Hepatic stellate cell (primary cell): ENCODE measurements around the gene RTN4RL2.
"Not testable (repeated sequence)": the region's sequence is repeated elsewhere in the genome, so short reads cannot be mapped to it uniquely, and the experiment has no call there.

Experiments used
- DNase-seq: peaks from one replicate; pipeline ENCODE4 v3.0.0; 2011; ENCODE audit warnings: low spot score

The RTN4RL2 gene

GRCh38 chr11:57432714-57433163 lies 27.6 kb upstream of the RTN4RL2 start:
- DNase-seq, result peak; percentile 44

GRCh38 chr11:57434640-57435546 lies 25.4 kb upstream of the RTN4RL2 start:
- peak; percentile 82 for DNase-seq

- no peak for DNase-seq
Observed at GRCh38 chr11:57436031-57436430, 24.3 kb upstream of the RTN4RL2 start.

GRCh38 chr11:57438345-57439285 lies 21.7 kb upstream of the RTN4RL2 start:
- DNase-seq, result no peak

GRCh38 chr11:57439786-57440185 lies 20.5 kb upstream of the RTN4RL2 start:
- DNase-seq, result no peak

DNA sequence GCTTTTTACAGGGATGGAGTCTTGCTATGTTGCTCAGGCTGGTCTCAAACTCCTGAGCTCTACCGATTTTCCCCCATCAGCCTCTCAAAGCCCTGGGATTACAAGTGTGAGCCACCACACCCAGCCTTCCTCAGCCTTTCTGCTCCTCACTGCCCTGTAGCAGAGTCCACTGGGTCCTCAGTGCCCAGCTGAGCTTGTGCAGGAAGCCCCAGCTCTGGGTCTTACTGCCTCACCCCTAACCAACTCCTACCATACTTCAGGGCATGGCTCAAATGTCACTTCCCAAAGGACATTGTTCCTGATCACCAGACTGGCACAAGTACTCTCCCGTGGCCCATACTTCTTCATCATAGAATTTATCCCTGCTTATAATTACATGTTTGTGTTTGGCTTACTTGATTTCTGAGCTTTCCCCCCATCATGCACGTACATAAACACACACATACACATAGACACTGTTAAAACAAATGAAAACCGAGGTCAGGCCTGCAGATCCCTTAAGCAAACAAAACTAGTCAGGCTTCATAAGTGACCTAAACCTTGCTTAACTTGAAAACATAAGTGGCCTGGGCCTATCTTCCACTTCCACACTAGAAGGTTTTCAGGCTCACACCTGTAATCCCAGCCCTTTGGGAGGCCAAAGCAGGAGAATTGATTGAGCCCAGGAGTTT lies 19.4 kb upstream of the RTN4RL2 start:
- no peak for DNase-seq

GRCh38 chr11:57444362-57445121 lies 15.8 kb upstream of the RTN4RL2 start:
- DNase-seq, result no peak

DNA sequence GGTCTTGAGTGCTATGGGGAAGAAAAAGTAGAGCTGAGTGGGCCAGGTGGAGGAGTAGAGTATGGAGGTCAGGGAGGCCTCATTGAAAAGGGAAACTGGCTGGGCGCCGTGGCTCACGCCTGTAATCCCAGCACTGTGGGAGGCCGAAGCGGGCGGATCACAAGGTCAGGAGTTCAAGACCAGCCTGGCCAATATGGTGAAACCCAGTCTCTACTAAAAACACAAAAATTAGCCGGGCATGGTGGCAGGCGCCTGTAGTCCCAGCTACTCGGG lies 15.3 kb upstream of the RTN4RL2 start:
- not testable (repeated sequence) for DNase-seq

DNA sequence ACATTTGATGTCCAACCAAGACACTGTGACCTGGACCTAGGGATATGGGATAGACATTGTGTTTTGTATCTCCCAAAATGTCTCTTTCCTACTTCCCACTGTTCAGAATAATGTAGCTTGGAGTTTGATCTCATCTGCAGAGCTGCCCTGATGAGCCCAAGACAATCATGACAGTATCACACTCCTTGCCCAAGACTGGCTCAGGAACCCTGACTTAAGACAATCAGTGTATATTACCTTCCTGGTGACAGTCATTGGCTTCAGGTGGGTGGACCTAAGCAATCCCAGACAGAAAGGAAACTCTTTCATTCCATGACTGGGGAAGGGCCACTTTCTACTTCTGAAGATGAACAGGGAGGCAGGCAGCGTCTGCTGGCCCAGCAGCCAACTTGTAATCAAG lies 14.3 kb upstream of the RTN4RL2 start:
- DNase-seq, result no peak

DNA sequence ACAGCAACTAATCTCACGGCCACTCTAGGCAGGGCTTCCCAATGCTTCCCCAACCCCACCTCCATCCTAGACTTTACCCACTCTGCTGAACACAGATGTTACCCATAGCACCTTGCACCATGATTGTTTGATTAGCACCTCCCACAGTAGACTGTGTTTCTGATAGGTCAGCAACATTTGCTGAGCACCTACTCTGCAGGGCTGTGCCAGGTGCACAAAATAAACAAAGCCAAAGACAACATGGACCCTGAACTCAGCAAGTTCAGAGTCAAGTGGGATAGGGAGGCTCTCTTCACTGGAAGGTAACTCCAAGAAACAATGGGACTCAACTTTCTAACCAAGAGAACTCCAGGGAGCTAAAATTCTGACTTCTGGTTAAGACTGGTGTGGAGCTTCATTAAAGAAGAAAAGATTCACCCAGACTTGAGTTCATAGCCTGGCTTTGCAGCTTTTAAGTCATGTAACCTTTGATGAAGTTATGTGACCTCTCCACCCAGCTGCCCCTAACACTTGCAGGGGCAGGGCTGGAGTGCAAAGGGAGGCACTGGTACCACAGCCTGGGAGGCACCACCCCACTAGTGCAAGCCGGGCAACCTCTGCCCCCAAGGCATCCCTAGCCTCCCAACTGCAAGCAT lies 6.7 kb upstream of the RTN4RL2 start:
- DNase-seq, result no peak

GRCh38 chr11:57456960-57457642 lies 3.2 kb upstream of the RTN4RL2 start:
- DNase-seq, result peak; percentile 86

- no peak for DNase-seq
Observed at GRCh38 chr11:57457643-57458023, 2.7 kb upstream of the RTN4RL2 start.

GRCh38 chr11:57458060-57458409 lies 2.3 kb upstream of the RTN4RL2 start:
- DNase-seq, result no peak

DNA sequence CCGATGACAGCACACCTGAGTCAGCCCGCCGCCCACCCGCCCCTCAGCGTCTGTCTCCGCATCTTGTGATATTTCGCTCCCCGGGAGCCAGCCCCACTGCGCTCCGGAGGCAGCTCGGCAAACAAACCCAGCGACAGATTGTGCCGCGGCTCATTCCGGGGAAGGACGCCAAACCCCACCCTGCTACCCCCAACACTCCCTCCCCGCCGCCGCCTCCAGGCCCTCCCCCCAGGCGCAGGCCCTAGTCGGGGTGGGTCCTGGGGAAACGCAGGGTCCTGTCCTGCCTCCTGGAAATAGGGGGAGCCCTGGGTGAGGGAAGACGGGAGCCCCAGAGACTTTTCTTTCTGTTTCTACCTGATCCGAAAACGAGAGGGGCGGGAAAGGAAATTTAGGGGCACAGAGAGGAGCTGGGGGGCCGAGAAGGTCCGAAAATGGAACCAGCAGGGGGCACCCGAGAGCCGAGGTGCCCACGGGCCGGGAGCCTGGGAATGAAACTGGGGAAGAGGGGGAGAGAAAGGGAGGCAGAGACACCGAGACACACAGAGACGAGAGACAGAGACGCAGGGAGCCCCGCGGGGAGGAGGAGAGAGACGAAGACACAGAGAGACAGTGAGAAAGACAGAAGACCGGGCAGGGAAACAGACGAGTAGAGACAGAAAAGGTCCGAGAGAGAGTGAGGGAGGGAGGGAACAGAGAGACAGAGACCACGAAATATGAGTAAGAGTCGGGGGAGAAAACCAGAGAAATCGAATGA lies 1.7 kb upstream of the RTN4RL2 start:
- DNase-seq, result peak; percentile 69

DNA sequence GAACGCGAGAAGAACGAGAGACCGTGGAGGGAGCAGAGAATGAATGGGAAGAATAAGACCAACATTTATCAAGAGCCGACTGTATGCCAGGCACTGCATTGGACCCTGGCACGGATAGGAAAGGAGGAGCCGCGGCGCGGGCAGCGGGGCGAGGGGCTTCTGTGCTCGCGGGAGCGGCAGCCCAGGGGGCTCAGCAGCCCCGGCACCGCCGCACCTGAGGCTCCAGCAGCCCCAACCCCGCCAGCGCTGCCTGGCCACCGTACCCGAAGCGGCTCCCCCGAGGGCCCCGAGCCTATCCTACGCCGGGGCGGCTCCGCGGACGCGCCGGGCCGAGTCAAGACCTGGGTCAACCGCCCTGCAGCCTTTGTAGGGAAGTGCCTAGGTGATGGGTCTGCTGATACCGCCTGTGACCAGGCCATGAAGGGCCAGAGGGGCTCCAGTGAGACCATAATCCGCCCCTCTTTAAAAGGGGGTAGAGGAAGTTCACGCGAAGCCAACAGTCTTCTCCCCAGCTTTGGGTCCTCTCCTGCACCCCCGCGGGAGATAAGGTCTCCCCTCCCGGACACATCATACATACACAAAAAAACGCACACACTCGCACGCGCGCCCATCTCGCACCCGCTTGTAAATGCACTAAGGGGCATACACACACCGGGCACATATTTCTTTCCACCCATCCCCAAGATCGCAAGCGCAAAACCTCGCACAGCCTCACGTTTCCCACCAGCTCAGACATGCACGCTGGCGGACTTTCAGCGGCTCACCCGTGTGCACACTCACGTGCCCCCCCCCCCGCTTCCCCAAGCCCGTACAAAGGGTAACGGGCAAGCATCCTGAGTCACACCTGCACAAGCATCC lies 935 bp upstream of the RTN4RL2 start:
- DNase-seq, result no peak

DNA sequence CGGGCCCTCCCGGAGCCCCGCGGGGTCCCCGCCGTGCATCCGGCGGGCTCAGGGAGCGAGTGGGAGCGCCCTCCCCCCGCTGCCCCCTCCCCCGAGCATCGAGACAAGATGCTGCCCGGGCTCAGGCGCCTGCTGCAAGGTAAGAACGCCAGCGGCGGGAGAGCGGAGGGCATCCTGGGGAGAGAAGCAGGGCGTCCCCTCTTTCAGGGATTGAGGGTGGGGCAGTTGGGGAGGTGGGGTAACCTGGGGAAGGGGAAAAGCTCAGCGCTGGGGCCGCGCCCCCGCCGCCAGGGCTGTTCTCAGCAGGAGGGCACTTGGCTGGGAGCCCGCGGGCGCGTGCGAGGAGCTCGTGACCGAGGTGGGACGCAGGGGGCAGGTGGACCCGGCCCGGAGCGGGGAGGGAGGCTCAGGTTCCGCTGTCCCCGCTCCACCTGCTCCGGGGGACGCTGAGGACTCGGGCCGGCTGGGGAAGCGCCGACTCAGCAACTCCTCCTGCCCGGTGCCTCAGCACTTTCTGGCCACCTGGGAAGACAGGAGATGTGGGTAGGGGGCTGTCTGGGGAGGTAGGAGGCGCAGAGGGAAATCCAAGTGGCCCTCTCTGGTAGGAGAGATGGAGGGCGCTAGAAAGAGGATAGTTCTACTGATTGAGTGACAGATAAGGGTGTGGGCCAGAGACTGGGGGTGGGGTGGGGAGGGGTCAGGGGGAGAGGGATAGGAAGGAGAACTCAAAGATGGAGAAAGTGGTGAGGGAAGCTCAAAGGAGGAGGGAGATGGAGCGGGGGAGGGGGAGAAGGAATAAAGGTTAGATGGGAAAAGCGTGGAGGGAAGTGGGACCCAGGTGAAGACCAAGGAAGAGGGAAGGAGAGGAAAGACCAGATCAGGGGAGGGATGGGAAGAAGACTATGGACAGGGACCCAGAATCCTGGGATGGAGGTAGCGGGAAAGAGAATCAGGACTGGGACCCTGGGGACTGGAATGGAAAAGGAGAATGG lies 726 bp downstream of the RTN4RL2 start:
- DNase-seq, result no peak

- no peak for DNase-seq
Observed at GRCh38 chr11:57461841-57462489, 1.6 kb downstream of the RTN4RL2 start.
